RWPE2 (cell line): ENCODE results near the gene DUSP15.
"Not testable (repeated sequence)": the region's sequence is repeated elsewhere in the genome, so short reads cannot be mapped to it uniquely, and the experiment has no call there.

Experiments
- ATAC-seq: fragments of 200-7000 bp; cut with Tn5 transposase; 3 replicates; pipeline ENCODE4 v1.9.1; 2021; ENCODE audit warnings: low read depth
- DNase-seq: peaks from one replicate; pipeline ENCODE4 v3.0.0-alpha.2; 2020; ENCODE audit warnings: low spot score
- H3K27ac ChIP-seq: fragments of 450-650 bp; 2 replicates; pipeline ENCODE4 v1.5.1; 2017; ENCODE audit warnings: mild to moderate bottlenecking; ENCODE audit not compliant: poor library complexity, severe bottlenecking
- H3K27me3 ChIP-seq: fragments of 250-450 bp; sonication (Bioruptor Pico); 2 replicates; pipeline ENCODE4 v1.5.1; 2021; ENCODE audit warnings: mild to moderate bottlenecking, moderate library complexity; ENCODE audit not compliant: insufficient read depth, poor library complexity, severe bottlenecking
- H3K36me3 ChIP-seq: fragments of 250-450 bp; sonication (Bioruptor Pico); 2 replicates; pipeline ENCODE4 v1.5.1; 2020; ENCODE audit warnings: low read depth, mild to moderate bottlenecking, moderate library complexity
- H3K4me1 ChIP-seq: fragments of 250-450 bp; sonication (Bioruptor Pico); 2 replicates; pipeline ENCODE4 v1.5.1; 2021; ENCODE audit warnings: mild to moderate bottlenecking, moderate library complexity; ENCODE audit not compliant: insufficient read depth, poor library complexity, severe bottlenecking
- H3K4me3 ChIP-seq: fragments of 250-450 bp; sonication (Bioruptor Pico); 2 replicates; pipeline ENCODE4 v1.5.1; 2021; ENCODE audit warnings: mild to moderate bottlenecking, moderate library complexity; ENCODE audit not compliant: severe bottlenecking
- H3K9me3 ChIP-seq: fragments of 250-450 bp; sonication (Bioruptor Pico); 2 replicates; pipeline ENCODE4 v1.5.1; 2021; ENCODE audit warnings: mild to moderate bottlenecking, moderate library complexity; ENCODE audit not compliant: severe bottlenecking
- TF ChIP-seq, protein P1 (sequence below): fragments of 450-650 bp; IDR thresholded peaks from one replicate; pipeline ENCODE4 v1.5.1; 2017; ENCODE audit warnings: mild to moderate bottlenecking, moderate library complexity; ENCODE audit not compliant: poor library complexity, severe bottlenecking

DUSP15 gene, protein sequence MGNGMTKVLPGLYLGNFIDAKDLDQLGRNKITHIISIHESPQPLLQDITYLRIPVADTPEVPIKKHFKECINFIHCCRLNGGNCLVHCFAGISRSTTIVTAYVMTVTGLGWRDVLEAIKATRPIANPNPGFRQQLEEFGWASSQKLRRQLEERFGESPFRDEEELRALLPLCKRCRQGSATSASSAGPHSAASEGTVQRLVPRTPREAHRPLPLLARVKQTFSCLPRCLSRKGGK

DNA sequence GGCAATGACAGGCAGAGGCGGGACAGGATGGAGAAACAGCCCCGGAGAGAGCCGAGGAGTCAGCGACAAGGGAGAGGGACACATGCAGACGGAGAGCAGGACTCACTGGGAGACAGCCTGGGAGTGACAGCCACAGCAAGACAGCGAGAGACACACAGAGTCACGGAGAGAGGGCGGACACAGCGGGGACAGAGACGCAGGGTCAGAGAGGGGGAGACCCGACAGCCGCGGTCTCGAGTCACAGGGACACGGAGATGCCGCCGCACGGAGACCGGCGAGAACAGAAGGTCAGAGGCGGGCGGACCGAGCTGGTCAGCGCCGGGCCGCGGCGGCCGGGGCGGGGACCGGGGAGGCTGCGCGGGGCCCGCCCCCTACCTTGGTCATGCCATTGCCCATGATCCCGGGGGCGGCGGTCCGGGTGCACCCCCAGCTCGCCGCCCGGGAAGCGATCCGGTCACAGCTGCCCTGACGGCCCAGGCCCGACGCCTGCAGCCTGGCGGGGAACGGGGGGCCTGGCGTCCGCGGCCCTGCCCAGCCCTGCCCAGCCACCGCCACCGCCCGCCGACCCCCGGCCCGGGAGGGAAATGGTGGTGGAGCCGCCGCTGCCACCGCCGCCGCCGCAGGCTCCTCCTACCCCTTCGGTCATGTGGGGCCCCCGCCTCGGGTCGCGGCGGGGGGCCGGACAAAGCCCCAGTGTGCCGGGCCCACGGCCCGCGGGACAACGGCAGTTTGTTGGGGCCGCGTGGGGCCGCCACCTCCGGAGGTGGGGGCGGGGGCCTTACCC, at the start of gene DUSP15, which contains the start of gene TTLL9:
Gene DUSP15, minus strand, starts transcription at position 586 of the 784 bp plus-strand sequence. Its CDS starts 190 bp downstream, at position 396.
Gene TTLL9, plus strand, starts transcription at position 693 of the 784 bp plus-strand sequence. CDS start 493 bp downstream, outside the sequence.
- ATAC-seq (peak; percentile 66), DNase-seq (no peak)
- peaks cover 40% of the 10 kb centered on the region for H3K27me3 ChIP-seq

GRCh38 chr20:31919410-31920155, 49.3 kb upstream of the DUSP15 start:
- Histone ChIP-seq H3K9me3 (no peaks in the 10 kb centered on the region), H3K27me3 (no peaks in the 10 kb centered on the region), H3K4me3 (no peak overlapping the region), H3K36me3 (no peaks in the 10 kb centered on the region), H3K4me1 (no peaks in the 10 kb centered on the region), H3K27ac (no peak overlapping the region)
- DNase-seq = peak; percentile 59
- TF ChIP-seq, protein P1, sequence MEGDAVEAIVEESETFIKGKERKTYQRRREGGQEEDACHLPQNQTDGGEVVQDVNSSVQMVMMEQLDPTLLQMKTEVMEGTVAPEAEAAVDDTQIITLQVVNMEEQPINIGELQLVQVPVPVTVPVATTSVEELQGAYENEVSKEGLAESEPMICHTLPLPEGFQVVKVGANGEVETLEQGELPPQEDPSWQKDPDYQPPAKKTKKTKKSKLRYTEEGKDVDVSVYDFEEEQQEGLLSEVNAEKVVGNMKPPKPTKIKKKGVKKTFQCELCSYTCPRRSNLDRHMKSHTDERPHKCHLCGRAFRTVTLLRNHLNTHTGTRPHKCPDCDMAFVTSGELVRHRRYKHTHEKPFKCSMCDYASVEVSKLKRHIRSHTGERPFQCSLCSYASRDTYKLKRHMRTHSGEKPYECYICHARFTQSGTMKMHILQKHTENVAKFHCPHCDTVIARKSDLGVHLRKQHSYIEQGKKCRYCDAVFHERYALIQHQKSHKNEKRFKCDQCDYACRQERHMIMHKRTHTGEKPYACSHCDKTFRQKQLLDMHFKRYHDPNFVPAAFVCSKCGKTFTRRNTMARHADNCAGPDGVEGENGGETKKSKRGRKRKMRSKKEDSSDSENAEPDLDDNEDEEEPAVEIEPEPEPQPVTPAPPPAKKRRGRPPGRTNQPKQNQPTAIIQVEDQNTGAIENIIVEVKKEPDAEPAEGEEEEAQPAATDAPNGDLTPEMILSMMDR = no peak
- no peak for ATAC-seq

More for the DNA sequence above, at the start of gene DUSP15, which contains the start of gene TTLL9:
- no peaks in the 10 kb centered on the region for H3K9me3 ChIP-seq
- no peak within 1 kb of the TSS for H3K27ac ChIP-seq
- H3K36me3 ChIP-seq = no peaks in the 10 kb centered on the region
- TF ChIP-seq, protein P1 = no peak
- no peaks in the 10 kb centered on the region for H3K4me1 ChIP-seq
- H3K4me3 ChIP-seq = peak within 1 kb of the TSS; percentile 36

- H3K4me1 ChIP-seq = no peaks in the 10 kb centered on the region
- TF ChIP-seq, protein P1 = no peak
- H3K9me3 ChIP-seq = no peaks in the 10 kb centered on the region
- H3K36me3 ChIP-seq = no peaks in the 10 kb centered on the region
- DNase-seq (peak; percentile 69), ATAC-seq (peak; percentile 60)
- no peak overlapping the region for H3K4me3 ChIP-seq
- H3K27me3 ChIP-seq = no peaks in the 10 kb centered on the region
- H3K27ac ChIP-seq = no peak overlapping the region
These were observed 48.3 kb upstream of the DUSP15 start for GRCh38 chr20:31918466-31919105.

GRCh38 chr20:31917962-31918412, 47.7 kb upstream of the DUSP15 start:
- H3K27ac ChIP-seq, H3K27me3 ChIP-seq, ATAC-seq, H3K4me1 ChIP-seq, H3K9me3 ChIP-seq, H3K4me3 ChIP-seq, DNase-seq, H3K36me3 ChIP-seq: not testable (repeated sequence)

- no peak for ATAC-seq
- DNase-seq = peak; percentile 18
- H3K27me3 ChIP-seq = no peaks in the 10 kb centered on the region
- no peaks in the 10 kb centered on the region for H3K9me3 ChIP-seq
- no peaks in the 10 kb centered on the region for H3K4me1 ChIP-seq
- no peak overlapping the region for H3K27ac ChIP-seq
- H3K4me3 ChIP-seq = no peak overlapping the region
- H3K36me3 ChIP-seq = no peaks in the 10 kb centered on the region
- TF ChIP-seq, protein P1 = no peak
These were observed 46.4 kb upstream of the DUSP15 start for GRCh38 chr20:31916708-31917107.
